ENCODE data around the gene CCDC136.
A peak's percentile ranks its signal among the peaks of the same experiment; 100 is the strongest.

CCDC136 gene

DNA sequence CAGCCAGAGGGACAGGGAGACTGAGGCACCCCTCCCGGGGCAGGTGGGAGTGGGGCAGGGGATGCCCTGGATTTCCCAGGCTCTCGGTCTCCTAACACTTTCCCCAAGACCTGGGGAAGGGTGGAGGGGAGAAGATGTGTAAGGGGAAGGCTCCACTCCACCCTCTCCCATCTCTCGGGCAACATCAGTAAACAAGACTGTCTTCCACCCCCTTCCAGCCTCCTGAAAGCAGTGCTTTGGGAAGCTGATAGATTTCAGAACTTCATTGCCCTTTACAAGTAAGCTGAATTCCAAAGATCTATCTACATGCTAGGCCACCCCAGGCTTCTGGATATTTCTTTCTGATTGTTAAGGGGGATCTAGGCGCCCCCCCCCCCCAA is 42.2 kb downstream of the CCDC136 start:
- H3K4me3 ChIP-seq (ENCODE audit: control insufficient read depth, low read depth, low read length) = peak overlapping the region; percentile 9
- TF ChIP-seq CTCF (conservative IDR thresholded peaks at IDR 0.05; ENCODE audit: control insufficient read depth, insufficient read depth, low read depth, low read length) = no peak
- DNase-seq (ENCODE audit: low read depth) = peak; percentile 55

- DNase-seq (ENCODE audit: low read depth) = no peak
- no peak for TF ChIP-seq CTCF (conservative IDR thresholded peaks at IDR 0.05; ENCODE audit: control insufficient read depth, insufficient read depth, low read depth, low read length)
- H3K4me3 ChIP-seq (ENCODE audit: control insufficient read depth, low read depth, low read length) = no peak overlapping the region
These were observed 43.5 kb downstream of the CCDC136 start for GRCh38 chr7:128835231-128835751.

- DNase-seq (ENCODE audit: low read depth) = peak; percentile 71
- H3K4me3 ChIP-seq (ENCODE audit: control insufficient read depth, low read depth, low read length) = no peak overlapping the region
- TF ChIP-seq CTCF (conservative IDR thresholded peaks at IDR 0.05; ENCODE audit: control insufficient read depth, insufficient read depth, low read depth, low read length) = no peak
These were observed 44.2 kb downstream of the CCDC136 start for GRCh38 chr7:128835790-128836641.

GRCh38 chr7:128836729-128837348 is 45.1 kb downstream of the CCDC136 start:
- DNase-seq (ENCODE audit: low read depth) = no peak
- TF ChIP-seq CTCF (conservative IDR thresholded peaks at IDR 0.05; ENCODE audit: control insufficient read depth, insufficient read depth, low read depth, low read length) = no peak
- no peak overlapping the region for H3K4me3 ChIP-seq (ENCODE audit: control insufficient read depth, low read depth, low read length)

DNA sequence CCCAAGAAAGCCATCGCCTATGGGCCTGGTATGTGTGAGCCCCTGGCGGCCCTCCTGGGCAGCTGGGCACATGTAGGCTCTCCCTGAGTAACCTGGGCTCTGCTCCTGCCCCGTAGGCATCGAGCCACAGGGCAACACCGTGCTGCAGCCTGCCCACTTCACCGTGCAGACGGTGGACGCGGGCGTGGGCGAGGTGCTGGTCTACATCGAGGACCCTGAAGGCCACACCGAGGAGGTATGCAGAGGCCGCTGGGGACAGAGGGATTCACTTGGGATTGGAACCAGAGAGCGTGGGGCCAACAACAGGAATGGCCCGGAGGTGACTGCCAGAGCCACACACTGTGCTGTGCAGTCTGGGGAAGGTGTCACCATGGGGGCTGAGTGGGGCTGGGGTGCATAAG is 45.8 kb downstream of the CCDC136 start:
- no peak for DNase-seq (ENCODE audit: low read depth)
- no peak overlapping the region for H3K4me3 ChIP-seq (ENCODE audit: control insufficient read depth, low read depth, low read length)
- TF ChIP-seq CTCF (conservative IDR thresholded peaks at IDR 0.05; ENCODE audit: control insufficient read depth, insufficient read depth, low read depth, low read length) = no peak

GRCh38 chr7:128838109-128838779 is 46.5 kb downstream of the CCDC136 start:
- DNase-seq (ENCODE audit: low read depth) = no peak
- H3K4me3 ChIP-seq (ENCODE audit: control insufficient read depth, low read depth, low read length) = no peak overlapping the region
- no peak for TF ChIP-seq CTCF (conservative IDR thresholded peaks at IDR 0.05; ENCODE audit: control insufficient read depth, insufficient read depth, low read depth, low read length)

All from fibroblast of mammary gland (primary cell).